Loucy (cell line): ENCODE data around the gene RIMKLA.

ENCODE experiments used
- H2AFZ ChIP-seq: fragments of 200-600 bp; sonication (generic); 2 replicates; pipeline ENCODE4 v1.6.0; 2016; ENCODE audit warnings: antibody characterized with exemption, mild to moderate bottlenecking, low read length, moderate library complexity
- H3F3A ChIP-seq: fragments of 200-600 bp; 2 replicates; pipeline ENCODE4 v1.6.0; 2016; ENCODE audit warnings: antibody characterized with exemption, low read depth, mild to moderate bottlenecking
- H3K27me3 ChIP-seq: fragments of 200-600 bp; sonication (generic); 2 replicates; pipeline ENCODE4 v1.6.1; 2014; ENCODE audit warnings: low read length, mild to moderate bottlenecking; ENCODE audit not compliant: insufficient read depth, poor library complexity, severe bottlenecking
- H3K36me3 ChIP-seq: fragments of 200-600 bp; sonication (generic); 2 replicates; pipeline ENCODE4 v1.6.1; 2016; ENCODE audit warnings: low read length; ENCODE audit not compliant: insufficient read depth
- H3K4me1 ChIP-seq: fragments of 200-600 bp; sonication (generic); 2 replicates; pipeline ENCODE4 v1.5.1; 2014; ENCODE audit warnings: low read length, mild to moderate bottlenecking; ENCODE audit not compliant: insufficient read depth, poor library complexity, severe bottlenecking
- H3K4me2 ChIP-seq: fragments of 200-600 bp; sonication (generic); 2 replicates; pipeline ENCODE4 v1.6.0; 2014; ENCODE audit warnings: antibody characterized with exemption, low read length, low read depth, mild to moderate bottlenecking; ENCODE audit not compliant: poor library complexity, severe bottlenecking
- H3K4me3 ChIP-seq: fragments of 200-600 bp; sonication (generic); 2 replicates; pipeline ENCODE4 v1.5.1; 2014; ENCODE audit warnings: low read length, mild to moderate bottlenecking, mixed read lengths; ENCODE audit not compliant: poor library complexity, severe bottlenecking
- H3K79me2 ChIP-seq: fragments of 200-600 bp; sonication (generic); 2 replicates; pipeline ENCODE4 v1.6.1; 2014; ENCODE audit warnings: low read length; ENCODE audit not compliant: insufficient read depth
- H3K9ac ChIP-seq: fragments of 200-600 bp; sonication (generic); 2 replicates; pipeline ENCODE4 v1.6.0; 2014; ENCODE audit warnings: mild to moderate bottlenecking, low read depth, low read length, moderate library complexity; ENCODE audit not compliant: poor library complexity, severe bottlenecking
- H3K9me2 ChIP-seq: fragments of 200-600 bp; sonication (generic); replicated peaks from 2 replicates; pipeline ENCODE4 v1.6.1; 2016; ENCODE audit warnings: low read depth, low read length, mixed read lengths
- H3K9me3 ChIP-seq: fragments of 200-600 bp; sonication (generic); 2 replicates; pipeline ENCODE4 v1.6.1; 2014; ENCODE audit warnings: mild to moderate bottlenecking, antibody characterized with exemption, low read length, low read depth; ENCODE audit not compliant: insufficient read depth
- H4K20me1 ChIP-seq: fragments of 200-600 bp; sonication (generic); 2 replicates; pipeline ENCODE4 v1.6.0; 2014; ENCODE audit warnings: antibody characterized with exemption, low read length, mild to moderate bottlenecking; ENCODE audit not compliant: insufficient read depth, poor library complexity, severe bottlenecking
- EZH2phosphoT487 ChIP-seq: fragments of 200-600 bp; IDR thresholded peaks from 2 replicates; pipeline ENCODE4 v1.6.1; 2018; ENCODE audit warnings: antibody characterized with exemption, mild to moderate bottlenecking, moderate library complexity, borderline replicate concordance
- TF ChIP-seq, protein P1 (sequence below): fragments of 200-600 bp; sonication (generic); conservative IDR thresholded peaks from 2 replicates; pipeline ENCODE4 v1.5.1; 2014; ENCODE audit warnings: mild to moderate bottlenecking, antibody characterized with exemption, low read length

RIMKLA gene

DNA sequence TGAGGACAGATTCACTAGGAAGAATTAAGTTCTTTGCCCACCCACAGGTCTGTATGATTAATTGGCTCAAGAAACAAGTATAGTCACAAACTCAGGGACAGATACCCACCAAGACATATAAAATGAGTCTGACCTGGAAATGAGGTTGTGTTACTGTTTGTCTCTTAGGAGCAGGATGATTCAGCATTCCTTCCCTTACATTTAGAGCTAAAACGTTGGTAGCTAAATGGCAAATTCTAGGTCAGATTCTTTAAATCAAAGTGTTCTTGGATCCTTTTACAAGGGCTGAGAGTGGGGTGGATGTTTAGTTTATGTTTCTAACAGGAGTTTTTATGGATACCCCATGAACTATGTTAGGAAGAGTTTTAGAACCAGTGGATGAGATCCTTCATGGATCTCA is 4.7 kb downstream of the RIMKLA start:
- Histone ChIP-seq H3K4me3 (no peak overlapping the region), H3K4me2 (no peak overlapping the region), H4K20me1 (no peaks in the 10 kb centered on the region), H3F3A (no peaks in the 10 kb centered on the region), H3K27me3 (peaks cover 14% of the 10 kb centered on the region), H3K9ac (no peak overlapping the region), H3K9me2 (no peaks in the 10 kb centered on the region), H3K36me3 (no peaks in the 10 kb centered on the region), H2AFZ (no peak overlapping the region), H3K79me2 (no peaks in the 10 kb centered on the region), H3K4me1 (no peaks in the 10 kb centered on the region), H3K9me3 (no peaks in the 10 kb centered on the region)
- TF ChIP-seq EZH2phosphoT487: no peak
- TF ChIP-seq, protein P1, sequence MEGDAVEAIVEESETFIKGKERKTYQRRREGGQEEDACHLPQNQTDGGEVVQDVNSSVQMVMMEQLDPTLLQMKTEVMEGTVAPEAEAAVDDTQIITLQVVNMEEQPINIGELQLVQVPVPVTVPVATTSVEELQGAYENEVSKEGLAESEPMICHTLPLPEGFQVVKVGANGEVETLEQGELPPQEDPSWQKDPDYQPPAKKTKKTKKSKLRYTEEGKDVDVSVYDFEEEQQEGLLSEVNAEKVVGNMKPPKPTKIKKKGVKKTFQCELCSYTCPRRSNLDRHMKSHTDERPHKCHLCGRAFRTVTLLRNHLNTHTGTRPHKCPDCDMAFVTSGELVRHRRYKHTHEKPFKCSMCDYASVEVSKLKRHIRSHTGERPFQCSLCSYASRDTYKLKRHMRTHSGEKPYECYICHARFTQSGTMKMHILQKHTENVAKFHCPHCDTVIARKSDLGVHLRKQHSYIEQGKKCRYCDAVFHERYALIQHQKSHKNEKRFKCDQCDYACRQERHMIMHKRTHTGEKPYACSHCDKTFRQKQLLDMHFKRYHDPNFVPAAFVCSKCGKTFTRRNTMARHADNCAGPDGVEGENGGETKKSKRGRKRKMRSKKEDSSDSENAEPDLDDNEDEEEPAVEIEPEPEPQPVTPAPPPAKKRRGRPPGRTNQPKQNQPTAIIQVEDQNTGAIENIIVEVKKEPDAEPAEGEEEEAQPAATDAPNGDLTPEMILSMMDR: no peak

DNA sequence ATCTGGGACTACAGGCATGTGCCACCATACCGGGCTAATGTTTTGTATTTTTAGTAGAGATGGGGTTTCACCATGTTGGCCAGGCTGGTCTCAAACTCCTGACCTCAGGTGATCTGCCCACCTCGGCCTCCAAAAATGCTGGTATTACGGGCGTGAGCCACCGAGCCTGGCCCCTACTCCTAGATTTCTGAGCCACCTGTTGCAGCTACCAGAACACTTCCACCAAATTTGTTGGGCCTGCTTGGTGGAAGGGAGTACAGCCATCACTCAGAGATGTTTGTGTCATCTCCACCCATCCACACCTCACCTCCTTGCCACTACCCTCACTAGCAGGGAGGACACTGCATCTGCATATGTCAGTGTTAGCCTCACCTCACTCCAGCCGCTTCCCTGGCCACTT is 5.5 kb downstream of the RIMKLA start:
- Histone ChIP-seq H3K36me3 (no peaks in the 10 kb centered on the region), H3K4me1 (no peaks in the 10 kb centered on the region), H3K4me3 (no peak overlapping the region), H3K4me2 (no peak overlapping the region), H3K9me2 (no peaks in the 10 kb centered on the region), H4K20me1 (no peaks in the 10 kb centered on the region), H3K9ac (no peak overlapping the region), H3K79me2 (no peaks in the 10 kb centered on the region), H3K9me3 (no peaks in the 10 kb centered on the region), H3K27me3 (peaks cover 12% of the 10 kb centered on the region), H2AFZ (no peak overlapping the region), H3F3A (no peaks in the 10 kb centered on the region)
- no peak for TF ChIP-seq EZH2phosphoT487
- TF ChIP-seq, protein P1: no peak

- H3K27me3 ChIP-seq: no peaks in the 10 kb centered on the region
- no peaks in the 10 kb centered on the region for H3K9me3 ChIP-seq
- TF ChIP-seq, protein P1: no peak
- TF ChIP-seq EZH2phosphoT487: no peak
- no peaks in the 10 kb centered on the region for H3F3A ChIP-seq
- H2AFZ ChIP-seq: no peak overlapping the region
- no peaks in the 10 kb centered on the region for H3K36me3 ChIP-seq
- no peak overlapping the region for H3K9ac ChIP-seq
- no peaks in the 10 kb centered on the region for H4K20me1 ChIP-seq
- H3K4me3 ChIP-seq: no peak overlapping the region
- no peaks in the 10 kb centered on the region for H3K79me2 ChIP-seq
- H3K4me2 ChIP-seq: no peak overlapping the region
- H3K9me2 ChIP-seq: no peaks in the 10 kb centered on the region
- peaks cover 5% of the 10 kb centered on the region for H3K4me1 ChIP-seq
These were observed 11.7 kb downstream of the RIMKLA start for GRCh38 chr1:42392255-42392654.
